Lung (tissue), 12 donors: ENCODE results near the gene VASN. TPM values are rescaled to one million over a fixed set of nuclear protein-coding genes. Genes with fewer than 3 reads are reported as not detected.
A peak's percentile ranks its signal among the peaks of the same experiment; 100 is the strongest.

Source experiments
- ATAC-seq: fragments of 200-7000 bp; cut with Tn5 transposase; one replicate; pipeline ENCODE4 v1.9.1; 2020; ENCODE audit warnings: moderate number of reproducible peaks; ENCODE audit not compliant: insufficient read depth, low FRiP score
- DNase-seq, 3 donors: peaks; one replicate each; pipeline ENCODE4 v3.0.0-alpha.2; 2013 to 2017
- H3K27ac ChIP-seq, 2 donors: one replicate each; pipeline ENCODE4 v1.5.1; 2013; ENCODE audit warnings: mild to moderate bottlenecking in 2 of 2, moderate library complexity in 2 of 2, control low read depth in 1 of 2, inconsistent platforms in 1 of 2, low read depth in 1 of 2, low read length in 1 of 2
- H3K27me3 ChIP-seq, 3 donors: one replicate each; pipeline ENCODE4 v1.5.1; 2013; ENCODE audit warnings: low read length in 2 of 3; ENCODE audit not compliant: control insufficient read depth in 3 of 3, insufficient read depth in 3 of 3
- H3K36me3 ChIP-seq, 4 donors: one replicate each; pipeline ENCODE4 v1.5.1; 2013; ENCODE audit warnings: low read length in 4 of 4, mild to moderate bottlenecking in 1 of 4, moderate library complexity in 1 of 4; ENCODE audit not compliant: control insufficient read depth in 4 of 4, insufficient read depth in 4 of 4
- H3K4me1 ChIP-seq, 5 donors: one replicate each; pipeline ENCODE4 v1.5.1; 2013; ENCODE audit warnings: low read length in 5 of 5, mild to moderate bottlenecking in 2 of 5, moderate library complexity in 1 of 5; ENCODE audit not compliant: control insufficient read depth in 5 of 5, insufficient read depth in 5 of 5
- H3K4me3 ChIP-seq: one replicate; pipeline ENCODE4 v1.5.1; 2013; ENCODE audit warnings: mild to moderate bottlenecking, control low read depth, moderate library complexity
- H3K9ac ChIP-seq, 2 donors: one replicate each; pipeline ENCODE4 v1.5.1; 2013; ENCODE audit warnings: low read length in 2 of 2, control low read depth in 1 of 2; ENCODE audit not compliant: insufficient read depth in 1 of 2
- H3K9me3 ChIP-seq, 4 donors: one replicate each; pipeline ENCODE4 v1.5.1; 2013; ENCODE audit warnings: low read length in 3 of 4, mild to moderate bottlenecking in 1 of 4, moderate library complexity in 1 of 4; ENCODE audit not compliant: control insufficient read depth in 4 of 4, insufficient read depth in 3 of 4
- WGBS, 2 donors: extraction: QIAGEN DNeasy Blood & Tissue Kit; methylation state at CpG; one replicate each; pipeline ENCODE4 v1.1.7; 2013; 5-methylcytosine and 5-hydroxymethylcytosine counted together
- polyA plus RNA-seq, 2 donors: library from polyadenylated mRNA; stranded (reverse); fragments of 200-250 nt; gene quantifications; one replicate each; pipeline ENCODE4 v1.2.1, GENCODE V29; 2013
- total RNA-seq, 2 donors: library from RNA; depleted of rRNA in 1 of 2; stranded (reverse); fragments of >200 nt in 1 of 2; gene quantifications; one replicate each; pipeline ENCODE4 v1.2.1, GENCODE V29; 2014 to 2021
- TF ChIP-seq, protein P1 (sequence below): IDR thresholded peaks from 2 replicates; pipeline ENCODE4 v1.5.1; 2012; ENCODE audit warnings: mild to moderate bottlenecking; ENCODE audit errors: control extremely low read depth, extremely low read depth
- donor health status: control.
- donor health status: control.
- donor health status: Bipolar disorder and iron deficiency.
- donor health status: healthy.
- donor health status: DM: yes; HTN: yes; CAD: no.

The VASN gene
- total and polyA plus RNA-seq, 4 donors, result 18.8 to 42.9 (median 31.3) TPM

GRCh38 chr16:4345836-4346781 is 25.5 kb upstream of the VASN start:
- DNase-seq (no peak), ATAC-seq (no peak)
- H3K4me1 ChIP-seq, result peaks cover 0 to 19% (median 0%) of the 10 kb centered on the region in 5 donors
- H3K27me3 ChIP-seq, result no peaks in the 10 kb centered on the region
- TF ChIP-seq, protein P1, sequence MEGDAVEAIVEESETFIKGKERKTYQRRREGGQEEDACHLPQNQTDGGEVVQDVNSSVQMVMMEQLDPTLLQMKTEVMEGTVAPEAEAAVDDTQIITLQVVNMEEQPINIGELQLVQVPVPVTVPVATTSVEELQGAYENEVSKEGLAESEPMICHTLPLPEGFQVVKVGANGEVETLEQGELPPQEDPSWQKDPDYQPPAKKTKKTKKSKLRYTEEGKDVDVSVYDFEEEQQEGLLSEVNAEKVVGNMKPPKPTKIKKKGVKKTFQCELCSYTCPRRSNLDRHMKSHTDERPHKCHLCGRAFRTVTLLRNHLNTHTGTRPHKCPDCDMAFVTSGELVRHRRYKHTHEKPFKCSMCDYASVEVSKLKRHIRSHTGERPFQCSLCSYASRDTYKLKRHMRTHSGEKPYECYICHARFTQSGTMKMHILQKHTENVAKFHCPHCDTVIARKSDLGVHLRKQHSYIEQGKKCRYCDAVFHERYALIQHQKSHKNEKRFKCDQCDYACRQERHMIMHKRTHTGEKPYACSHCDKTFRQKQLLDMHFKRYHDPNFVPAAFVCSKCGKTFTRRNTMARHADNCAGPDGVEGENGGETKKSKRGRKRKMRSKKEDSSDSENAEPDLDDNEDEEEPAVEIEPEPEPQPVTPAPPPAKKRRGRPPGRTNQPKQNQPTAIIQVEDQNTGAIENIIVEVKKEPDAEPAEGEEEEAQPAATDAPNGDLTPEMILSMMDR, result no peak
- no peak overlapping the region for H3K4me3 ChIP-seq
- peaks cover 0 to 4% (median 0%) of the 10 kb centered on the region in 4 donors for H3K36me3 ChIP-seq
- H3K9me3 ChIP-seq, result no peaks in the 10 kb centered on the region
- H3K27ac ChIP-seq, result peak overlapping the region in 1 of 2 donors; percentile 65
- H3K9ac ChIP-seq, result no peak overlapping the region
- WGBS, 2 donors, result 37 to 55% methylated on average over 14 of the region's 14 CpGs

DNA sequence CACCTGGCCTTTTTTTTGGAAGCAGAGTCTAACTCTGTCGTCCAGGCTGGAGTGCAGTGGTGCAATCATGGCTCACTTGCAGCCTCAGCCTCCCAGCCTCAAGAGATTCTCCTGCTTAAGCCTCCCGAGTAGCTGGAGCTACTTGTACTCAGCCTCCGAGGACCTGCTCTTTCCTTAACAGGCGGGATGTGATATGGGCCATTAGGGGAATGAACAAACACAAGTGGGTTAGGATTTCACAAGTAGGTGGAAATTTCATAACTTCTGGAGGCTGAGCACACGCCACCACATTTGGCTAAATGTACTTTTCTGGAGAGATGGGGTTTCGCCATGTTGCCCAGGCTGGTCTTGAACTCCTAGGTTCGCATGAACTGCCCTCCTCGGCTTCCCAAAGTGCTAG is 24.6 kb upstream of the VASN start:
- DNase-seq (no peak), ATAC-seq (no peak)
- peak overlapping the region in 1 of 2 donors; percentile 85 for H3K27ac ChIP-seq
- H3K4me3 ChIP-seq, result no peak overlapping the region
- H3K9ac ChIP-seq, result no peak overlapping the region
- 33 to 44% methylated on average over 8 of the region's 8 CpGs for WGBS, 2 donors
- peaks cover 0 to 3% (median 0%) of the 10 kb centered on the region in 4 donors for H3K36me3 ChIP-seq
- TF ChIP-seq, protein P1, result no peak
- H3K9me3 ChIP-seq, result no peaks in the 10 kb centered on the region
- no peaks in the 10 kb centered on the region for H3K27me3 ChIP-seq
- peaks cover 0 to 19% (median 0%) of the 10 kb centered on the region in 5 donors for H3K4me1 ChIP-seq

DNA sequence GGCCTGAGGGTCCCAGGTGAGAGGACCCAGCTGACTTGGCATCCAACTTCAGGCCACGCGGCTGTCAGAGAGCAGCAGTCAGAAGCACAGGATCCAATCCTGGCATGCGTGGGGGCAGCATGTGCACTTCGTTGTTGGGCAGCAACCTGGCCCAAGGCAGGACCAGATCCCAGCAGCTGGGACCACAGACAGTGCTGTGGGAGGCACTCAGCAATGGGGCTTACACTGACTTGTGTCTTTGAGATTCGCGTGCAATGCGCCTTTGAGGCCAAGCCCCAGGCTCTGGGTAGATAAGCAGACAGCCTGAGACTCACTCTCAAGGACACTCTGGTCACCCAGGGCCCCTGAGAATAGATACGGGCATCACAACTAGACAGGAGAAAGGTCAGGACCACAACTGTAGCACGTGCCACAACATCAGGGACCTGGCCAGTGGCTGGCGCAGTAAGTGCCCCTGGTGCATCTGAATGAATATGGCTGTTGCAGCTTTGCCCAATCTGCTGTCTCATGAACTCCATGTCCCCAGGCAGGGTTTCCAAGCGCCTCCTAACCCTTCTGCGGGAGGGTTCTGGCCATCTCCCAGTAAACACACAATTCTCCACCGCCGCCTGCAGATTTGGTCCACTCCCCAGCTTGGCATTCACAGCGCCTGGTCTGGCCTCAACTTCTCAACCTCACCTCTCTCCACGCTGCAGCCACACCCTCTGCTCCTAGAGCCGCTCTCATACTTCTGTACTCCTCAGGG is 23.7 kb upstream of the VASN start:
- H3K9ac ChIP-seq, result no peak overlapping the region
- WGBS, 2 donors, result 73 to 85% methylated on average over 17 of the region's 17 CpGs
- H3K4me3 ChIP-seq, result no peak overlapping the region
- DNase-seq, result no peak
- peak overlapping the region in 1 of 2 donors; percentile 85 for H3K27ac ChIP-seq
- TF ChIP-seq, protein P1, result no peak
- H3K9me3 ChIP-seq, result no peaks in the 10 kb centered on the region
- H3K4me1 ChIP-seq, result peaks cover 0 to 18% (median 0%) of the 10 kb centered on the region in 5 donors
- H3K27me3 ChIP-seq, result no peaks in the 10 kb centered on the region
- no peak for ATAC-seq
- peaks cover 0 to 3% (median 0%) of the 10 kb centered on the region in 4 donors for H3K36me3 ChIP-seq
